ENCODE measurements around the gene TMEM72.

TMEM72 gene

GRCh38 chr10:44937196-44938005, 26.3 kb downstream of the TMEM72 start:
- TF ChIP-seq CTCF (IDR thresholded peaks at IDR 0.05; ENCODE audit: borderline replicate concordance, extremely low read depth, low read length, poor library complexity, severe bottlenecking) (no peak), EZH2 (IDR thresholded peaks at IDR 0.05; ENCODE audit: borderline replicate concordance, low read depth, low read length, severe bottlenecking) (no peak)
- Histone ChIP-seq H3K27ac (ENCODE audit: low read length) (no peak overlapping the region), H3K9me3 (ENCODE audit: insufficient read depth, low read length, severe bottlenecking) (no peaks in the 10 kb centered on the region)

GRCh38 chr10:44938956-44939355, 27.8 kb downstream of the TMEM72 start:
- Histone ChIP-seq H3K4me3 (ENCODE audit: low read depth in 1 of 2, low read length in 2 of 2) (no peak overlapping the region), H3K9ac (ENCODE audit: low read depth, low read length) (no peak overlapping the region), H4K20me1 (ENCODE audit: insufficient read depth, low read length) (no peaks in the 10 kb centered on the region), H3K27ac (ENCODE audit: low read length) (no peak overlapping the region), H3K79me2 (ENCODE audit: insufficient read depth, low read length) (no peaks in the 10 kb centered on the region), H3K4me1 (ENCODE audit: insufficient read depth, low read length) (peaks cover 18% of the 10 kb centered on the region), H2AFZ (ENCODE audit: low read depth, low read length) (no peak overlapping the region), H3K4me2 (ENCODE audit: insufficient read depth, low read length) (no peak overlapping the region), H3K27me3 (ENCODE audit: insufficient read depth, low read length, poor library complexity) (no peaks in the 10 kb centered on the region), H3K36me3 (ENCODE audit: insufficient read depth, low read length) (no peaks in the 10 kb centered on the region), H3K9me3 (ENCODE audit: insufficient read depth, low read length, severe bottlenecking) (no peaks in the 10 kb centered on the region)
- TF ChIP-seq EZH2 (IDR thresholded peaks at IDR 0.05; ENCODE audit: borderline replicate concordance, low read depth, low read length, severe bottlenecking) (no peak), CTCF (IDR thresholded peaks at IDR 0.05; ENCODE audit: borderline replicate concordance, extremely low read depth, low read length, poor library complexity, severe bottlenecking) (no peak)
- DNase-seq (no peak), ATAC-seq (ENCODE audit: insufficient read depth, low read depth) (no peak)

More at GRCh38 chr10:44937196-44938005, 26.3 kb downstream of the TMEM72 start:
- ATAC-seq (ENCODE audit: insufficient read depth, low read depth) (no peak), DNase-seq (no peak)
- H3K4me2 ChIP-seq (ENCODE audit: insufficient read depth, low read length) = no peak overlapping the region
- no peaks in the 10 kb centered on the region for H4K20me1 ChIP-seq (ENCODE audit: insufficient read depth, low read length)
- no peak overlapping the region for H2AFZ ChIP-seq (ENCODE audit: low read depth, low read length)
- H3K9ac ChIP-seq (ENCODE audit: low read depth, low read length) = no peak overlapping the region
- H3K4me1 ChIP-seq (ENCODE audit: insufficient read depth, low read length) = peaks cover 33% of the 10 kb centered on the region
- H3K36me3 ChIP-seq (ENCODE audit: insufficient read depth, low read length) = no peaks in the 10 kb centered on the region
- H3K27me3 ChIP-seq (ENCODE audit: insufficient read depth, low read length, poor library complexity) = no peaks in the 10 kb centered on the region
- no peaks in the 10 kb centered on the region for H3K79me2 ChIP-seq (ENCODE audit: insufficient read depth, low read length)
- H3K4me3 ChIP-seq (ENCODE audit: low read depth in 1 of 2, low read length in 2 of 2) = no peak overlapping the region

- DNase-seq = no peak
These were observed 28.7 kb downstream of the TMEM72 start for GRCh38 chr10:44939691-44940401.

More at GRCh38 chr10:44939691-44940401, 28.7 kb downstream of the TMEM72 start:
- no peak overlapping the region for H3K9ac ChIP-seq (ENCODE audit: low read depth, low read length)
- no peak for TF ChIP-seq EZH2 (IDR thresholded peaks at IDR 0.05; ENCODE audit: borderline replicate concordance, low read depth, low read length, severe bottlenecking)
- no peak for TF ChIP-seq CTCF (IDR thresholded peaks at IDR 0.05; ENCODE audit: borderline replicate concordance, extremely low read depth, low read length, poor library complexity, severe bottlenecking)
- no peak overlapping the region for H3K4me3 ChIP-seq (ENCODE audit: low read depth in 1 of 2, low read length in 2 of 2)
- ATAC-seq (ENCODE audit: insufficient read depth, low read depth) = no peak
- peaks cover 18% of the 10 kb centered on the region for H3K4me1 ChIP-seq (ENCODE audit: insufficient read depth, low read length)
- no peaks in the 10 kb centered on the region for H3K27me3 ChIP-seq (ENCODE audit: insufficient read depth, low read length, poor library complexity)
- no peaks in the 10 kb centered on the region for H3K79me2 ChIP-seq (ENCODE audit: insufficient read depth, low read length)
- H4K20me1 ChIP-seq (ENCODE audit: insufficient read depth, low read length) = no peaks in the 10 kb centered on the region
- no peak overlapping the region for H3K4me2 ChIP-seq (ENCODE audit: insufficient read depth, low read length)
- peaks cover 7% of the 10 kb centered on the region for H3K9me3 ChIP-seq (ENCODE audit: insufficient read depth, low read length, severe bottlenecking)
- H2AFZ ChIP-seq (ENCODE audit: low read depth, low read length) = no peak overlapping the region
- no peak overlapping the region for H3K27ac ChIP-seq (ENCODE audit: low read length)
- H3K36me3 ChIP-seq (ENCODE audit: insufficient read depth, low read length) = no peaks in the 10 kb centered on the region

Measured in DND-41 (cell line).